Skeletal muscle satellite cell (primary cell): ENCODE results near the gene FYN.
"Not testable (repeated sequence)": the region's sequence is repeated elsewhere in the genome, so short reads cannot be mapped to it uniquely, and the experiment has no call there.

Experiments
- H3K27me3 ChIP-seq: 2 replicates; pipeline ENCODE4 v1.7.0; 2013; ENCODE audit warnings: low read length; ENCODE audit not compliant: control insufficient read depth, insufficient read depth
- H3K36me3 ChIP-seq: 2 replicates; pipeline ENCODE4 v1.7.0; 2013; ENCODE audit warnings: mild to moderate bottlenecking, control low read depth, low read length; ENCODE audit not compliant: insufficient read depth
- H3K4me1 ChIP-seq: 2 replicates; pipeline ENCODE4 v1.7.0; 2013; ENCODE audit warnings: low read length; ENCODE audit not compliant: control insufficient read depth, insufficient read depth
- H3K4me2 ChIP-seq: 2 replicates; pipeline ENCODE4 v1.7.0; 2013; ENCODE audit warnings: mild to moderate bottlenecking, low read length
- H3K4me3 ChIP-seq: 2 replicates; pipeline ENCODE4 v1.7.0; 2013; ENCODE audit warnings: low read length
- H3K9ac ChIP-seq: 2 replicates; pipeline ENCODE4 v1.7.0; 2013; ENCODE audit warnings: mild to moderate bottlenecking, low read depth, low read length, moderate library complexity
- H3K9me3 ChIP-seq: replicated peaks from 2 replicates; pipeline ENCODE4 v1.7.0; 2013; ENCODE audit warnings: mild to moderate bottlenecking, control low read depth, low read length

The FYN gene

GRCh38 chr6:111900735-111901134, 27.5 kb upstream of the FYN start:
- no peaks in the 10 kb centered on the region for H3K9me3 ChIP-seq
- no peak overlapping the region for H3K9ac ChIP-seq
- no peak overlapping the region for H3K4me3 ChIP-seq
- no peaks in the 10 kb centered on the region for H3K27me3 ChIP-seq
- H3K36me3 ChIP-seq = no peaks in the 10 kb centered on the region
- no peak overlapping the region for H3K4me2 ChIP-seq
- no peaks in the 10 kb centered on the region for H3K4me1 ChIP-seq

- no peak overlapping the region for H3K9ac ChIP-seq
- H3K36me3 ChIP-seq = no peaks in the 10 kb centered on the region
- H3K9me3 ChIP-seq = no peaks in the 10 kb centered on the region
- H3K4me2 ChIP-seq = no peak overlapping the region
- H3K4me1 ChIP-seq = peaks cover 5% of the 10 kb centered on the region
- H3K27me3 ChIP-seq = no peaks in the 10 kb centered on the region
- no peak overlapping the region for H3K4me3 ChIP-seq
Observed at GRCh38 chr6:111899531-111899930, 26.3 kb upstream of the FYN start.

GRCh38 chr6:111898452-111898851, 25.2 kb upstream of the FYN start:
- Histone ChIP-seq H3K4me1 (peaks cover 15% of the 10 kb centered on the region), H3K9me3 (no peaks in the 10 kb centered on the region), H3K27me3 (no peaks in the 10 kb centered on the region), H3K4me2 (no peak overlapping the region), H3K4me3 (no peak overlapping the region), H3K9ac (no peak overlapping the region), H3K36me3 (no peaks in the 10 kb centered on the region)

- Histone ChIP-seq H3K27me3 (no peaks in the 10 kb centered on the region), H3K9ac (no peak overlapping the region), H3K4me3 (no peak overlapping the region), H3K4me1 (peaks cover 15% of the 10 kb centered on the region), H3K9me3 (no peaks in the 10 kb centered on the region), H3K4me2 (no peak overlapping the region), H3K36me3 (no peaks in the 10 kb centered on the region)
Observed at GRCh38 chr6:111894951-111895350, 21.7 kb upstream of the FYN start.

GRCh38 chr6:111894272-111894671, 21.0 kb upstream of the FYN start:
- Histone ChIP-seq H3K4me2 (peak overlapping the region; percentile 43), H3K4me3 (no peak overlapping the region), H3K36me3 (no peaks in the 10 kb centered on the region), H3K4me1 (peaks cover 19% of the 10 kb centered on the region), H3K27me3 (no peaks in the 10 kb centered on the region), H3K9me3 (no peaks in the 10 kb centered on the region), H3K9ac (no peak overlapping the region)

- H3K9ac ChIP-seq = no peak overlapping the region
- no peak overlapping the region for H3K4me2 ChIP-seq
- H3K4me1 ChIP-seq = peaks cover 21% of the 10 kb centered on the region
- no peak overlapping the region for H3K4me3 ChIP-seq
- H3K36me3 ChIP-seq = no peaks in the 10 kb centered on the region
- no peaks in the 10 kb centered on the region for H3K27me3 ChIP-seq
- no peaks in the 10 kb centered on the region for H3K9me3 ChIP-seq
Observed at GRCh38 chr6:111892431-111892830, 19.2 kb upstream of the FYN start.

- no peak overlapping the region for H3K4me3 ChIP-seq
- no peaks in the 10 kb centered on the region for H3K36me3 ChIP-seq
- H3K9ac ChIP-seq = no peak overlapping the region
- H3K27me3 ChIP-seq = no peaks in the 10 kb centered on the region
- peaks cover 21% of the 10 kb centered on the region for H3K4me1 ChIP-seq
- H3K4me2 ChIP-seq = no peak overlapping the region
- no peaks in the 10 kb centered on the region for H3K9me3 ChIP-seq
Observed at GRCh38 chr6:111890988-111891387, 17.7 kb upstream of the FYN start.

GRCh38 chr6:111888928-111889695, 15.9 kb upstream of the FYN start:
- peak overlapping the region; percentile 4 for H3K4me3 ChIP-seq

GRCh38 chr6:111886793-111887192, 13.5 kb upstream of the FYN start:
- H3K27me3 ChIP-seq, H3K9ac ChIP-seq, H3K4me2 ChIP-seq, H3K4me3 ChIP-seq, H3K4me1 ChIP-seq, H3K9me3 ChIP-seq, H3K36me3 ChIP-seq: not testable (repeated sequence)

More at GRCh38 chr6:111888928-111889695, 15.9 kb upstream of the FYN start:
- Histone ChIP-seq H3K36me3 (no peaks in the 10 kb centered on the region), H3K9me3 (no peaks in the 10 kb centered on the region), H3K9ac (peak overlapping the region; percentile 28), H3K4me1 (peaks cover 12% of the 10 kb centered on the region), H3K4me2 (peak overlapping the region; percentile 56), H3K27me3 (no peaks in the 10 kb centered on the region)

GRCh38 chr6:111885373-111886027, 12.2 kb upstream of the FYN start:
- no peak overlapping the region for H3K9ac ChIP-seq
- no peaks in the 10 kb centered on the region for H3K27me3 ChIP-seq
- no peak overlapping the region for H3K4me3 ChIP-seq
- no peaks in the 10 kb centered on the region for H3K36me3 ChIP-seq
- H3K4me2 ChIP-seq = no peak overlapping the region
- no peaks in the 10 kb centered on the region for H3K9me3 ChIP-seq
- peaks cover 8% of the 10 kb centered on the region for H3K4me1 ChIP-seq

- Histone ChIP-seq H3K4me2 (no peak overlapping the region), H3K4me1 (peaks cover 13% of the 10 kb centered on the region), H3K9ac (no peak overlapping the region), H3K36me3 (no peaks in the 10 kb centered on the region), H3K27me3 (no peaks in the 10 kb centered on the region), H3K4me3 (no peak overlapping the region), H3K9me3 (no peaks in the 10 kb centered on the region)
Observed at GRCh38 chr6:111884068-111884467, 10.8 kb upstream of the FYN start.
